ENCODE data around the gene BCL7C. TPM values are rescaled to one million over a fixed set of nuclear protein-coding genes. Genes with fewer than 3 reads are reported as not detected.

Gene BCL7C
- total and polyA plus RNA-seq, 2 of the 4 experiments (the other 2 are of a cell fraction): 32.3 to 34.9 TPM

DNA sequence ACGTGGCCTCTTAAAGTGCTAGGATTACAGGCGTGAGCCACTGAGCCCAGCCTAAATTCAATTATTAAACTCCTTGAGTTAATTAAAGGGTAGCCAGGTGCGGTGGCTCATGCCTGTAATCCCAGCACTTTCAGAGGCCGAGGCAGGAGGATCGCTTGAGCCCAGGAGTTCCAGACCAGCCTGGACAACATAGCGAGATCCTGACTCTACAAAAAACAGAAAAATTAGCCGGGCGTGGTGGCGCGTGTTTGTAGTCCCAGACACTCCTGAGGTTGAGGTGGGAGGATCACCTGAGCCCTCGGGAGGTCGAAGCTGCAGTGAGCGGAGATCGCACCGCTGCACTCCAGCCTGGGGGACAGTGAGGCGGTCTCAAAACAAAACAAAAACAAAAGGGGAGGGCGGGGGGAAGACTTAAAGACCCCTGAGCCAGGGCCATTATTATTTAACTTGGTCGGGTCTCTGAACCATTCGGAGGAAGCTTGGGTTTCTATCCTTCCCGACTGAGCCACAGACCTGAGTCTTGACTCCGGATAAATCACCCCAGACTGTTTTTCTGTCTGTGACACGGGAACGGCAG is 19.5 kb downstream of the BCL7C start (continued):
- TF ChIP-seq, protein P1, sequence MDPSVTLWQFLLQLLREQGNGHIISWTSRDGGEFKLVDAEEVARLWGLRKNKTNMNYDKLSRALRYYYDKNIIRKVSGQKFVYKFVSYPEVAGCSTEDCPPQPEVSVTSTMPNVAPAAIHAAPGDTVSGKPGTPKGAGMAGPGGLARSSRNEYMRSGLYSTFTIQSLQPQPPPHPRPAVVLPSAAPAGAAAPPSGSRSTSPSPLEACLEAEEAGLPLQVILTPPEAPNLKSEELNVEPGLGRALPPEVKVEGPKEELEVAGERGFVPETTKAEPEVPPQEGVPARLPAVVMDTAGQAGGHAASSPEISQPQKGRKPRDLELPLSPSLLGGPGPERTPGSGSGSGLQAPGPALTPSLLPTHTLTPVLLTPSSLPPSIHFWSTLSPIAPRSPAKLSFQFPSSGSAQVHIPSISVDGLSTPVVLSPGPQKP (IDR thresholded peaks at IDR 0.05; ENCODE audit: borderline replicate concordance, low read depth, low read length): no peak

DNA sequence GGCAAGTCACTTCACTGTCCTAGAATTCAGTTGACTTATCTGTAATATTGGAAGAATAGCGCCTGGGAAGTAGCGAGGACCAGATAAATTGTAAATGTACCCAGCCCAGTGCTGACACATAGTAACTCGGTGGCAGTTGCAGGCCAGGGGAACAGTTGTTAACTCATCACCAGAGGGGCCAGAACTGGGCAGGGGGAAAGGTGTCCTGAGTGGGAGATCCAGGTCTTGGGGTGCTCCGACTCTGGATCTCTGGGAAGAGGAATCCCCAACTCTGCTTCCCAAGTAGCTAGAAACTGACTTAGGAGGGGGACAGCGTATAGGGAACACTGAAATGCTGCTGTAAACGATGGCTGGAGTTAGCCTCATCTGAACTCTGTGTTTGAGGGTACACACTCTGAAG is 23.0 kb downstream of the BCL7C start:
- H2BK5ac ChIP-seq (ENCODE audit: low read depth, low read length, poor library complexity, severe bottlenecking): no peak overlapping the region
- H2AK9ac ChIP-seq (replicated peaks; ENCODE audit: low read depth, low read length, poor library complexity): no peak overlapping the region
- BruUV-seq (replicated peaks): no TSS peak
- no peak overlapping the region for H2AFZ ChIP-seq (replicated peaks; ENCODE audit: low read length, poor library complexity)
- no peak overlapping the region for H4K91ac ChIP-seq (ENCODE audit: insufficient read depth, low read depth, low read length)
- H3K27me3 ChIP-seq (ENCODE audit: control insufficient read depth, insufficient read depth, low read length): no peaks in the 10 kb centered on the region
- intact Hi-C loops (cut with micrococcal nuclease) (no loop called here), dilution Hi-C loops (cut with HindIII; ENCODE audit: low sequenced_read_pairs, unreplicated experiment) (no loop called here), in situ Hi-C loops (cut with MboI; ENCODE audit: low sequenced_read_pairs) (no loop called here)
- CTCF ChIA-PET: no interaction called here
- POLR2A ChIA-PET (ENCODE audit: unreplicated experiment): no interaction called here
- DNase-seq: no peak
- H4K5ac ChIP-seq (ENCODE audit: low read depth, low read length): no peak overlapping the region
- no peak overlapping the region for H3K9ac ChIP-seq (ENCODE audit: low read depth, low read length)
- no peak overlapping the region for H3K4me2 ChIP-seq (ENCODE audit: low read depth, low read length)
- no peak for ATAC-seq (ENCODE audit: low read depth)
- no peaks in the 10 kb centered on the region for H4K20me1 ChIP-seq (ENCODE audit: insufficient read depth, low read length)
- peaks cover 2% of the 10 kb centered on the region; the same call in 1 of the 2 replicates for H3K36me3 ChIP-seq (ENCODE audit: control insufficient read depth, insufficient read depth, low read length)
- H3K14ac ChIP-seq (replicated peaks; ENCODE audit: low read depth, low read length): no peak overlapping the region
- no peak overlapping the region for H3K23ac ChIP-seq (ENCODE audit: low read depth, low read length)
- peaks cover 11 to 35% of the 10 kb centered on the region in 2 experiments; a peak in 3 of 4 replicates for H3K79me1 ChIP-seq (ENCODE audit: low read depth in 1 of 2, low read length in 2 of 2)
- no peak overlapping the region for H2BK120ac ChIP-seq (ENCODE audit: low read depth, low read length)
- peaks cover 4% of the 10 kb centered on the region; the same call in 1 of the 2 replicates for H3K9me1 ChIP-seq (ENCODE audit: insufficient read depth, low read length)
- no peak overlapping the region for H3K18ac ChIP-seq (ENCODE audit: low read depth, low read length)
- H2BK15ac ChIP-seq (ENCODE audit: low read depth, low read length): no peak overlapping the region
- H3K4me1 ChIP-seq (ENCODE audit: control insufficient read depth, insufficient read depth, low read length): peaks cover 3% of the 10 kb centered on the region
- no peak overlapping the region for H3K4ac ChIP-seq (ENCODE audit: low read depth, low read length)
- H2BK20ac ChIP-seq (ENCODE audit: low read depth, low read length): no peak overlapping the region
- H3K9me3 ChIP-seq (ENCODE audit: control insufficient read depth, insufficient read depth, low read length): no peaks in the 10 kb centered on the region
- H2AK5ac ChIP-seq (ENCODE audit: low read depth, low read length): no peak overlapping the region
- no peak overlapping the region for H3K56ac ChIP-seq (ENCODE audit: extremely low read depth, insufficient read depth, low read length)
- WGBS, 2 experiments (ENCODE audit: extremely low coverage in 2 of 2, insufficient read length in 1 of 2): no CpG with 5 or more reads among the region's 6 CpGs
- H3K27ac ChIP-seq (ENCODE audit: insufficient read depth, low read length): no peak overlapping the region
- no peak overlapping the region for H4K8ac ChIP-seq (ENCODE audit: low read depth in 2 of 2, low read length in 2 of 2)
- H3K4me3 ChIP-seq (ENCODE audit: insufficient read depth, low read depth, low read length): no peak overlapping the region
- TF ChIP-seq BHLHE40 (IDR thresholded peaks at IDR 0.05; ENCODE audit: low read depth, low read length): no peak
- no peak for TF ChIP-seq RAD21 (IDR thresholded peaks at IDR 0.05; ENCODE audit: low read length)
- TF ChIP-seq MAZ (IDR thresholded peaks at IDR 0.05; ENCODE audit: borderline replicate concordance, low read depth, low read length): no peak
- TF ChIP-seq SMC3 (IDR thresholded peaks at IDR 0.05; ENCODE audit: low read depth, low read length): no peak
- TF ChIP-seq RCOR1 (IDR thresholded peaks at IDR 0.05; ENCODE audit: insufficient replicate concordance, low read length): no peak
- no peak for TF ChIP-seq POLR2A (IDR thresholded peaks at IDR 0.05; ENCODE audit: low read depth, low read length)
- TF ChIP-seq MXI1 (IDR thresholded peaks at IDR 0.05; ENCODE audit: borderline replicate concordance, low read depth, low read length): no peak
- TF ChIP-seq FOS (IDR thresholded peaks at IDR 0.05; ENCODE audit: low read depth, low read length): no peak
- TF ChIP-seq CEBPB (IDR thresholded peaks at IDR 0.05; ENCODE audit: low read depth, low read length): no peak
- TF ChIP-seq RFX5 (IDR thresholded peaks at IDR 0.05; ENCODE audit: low read depth, low read length): no peak
- TF ChIP-seq, protein P2, sequence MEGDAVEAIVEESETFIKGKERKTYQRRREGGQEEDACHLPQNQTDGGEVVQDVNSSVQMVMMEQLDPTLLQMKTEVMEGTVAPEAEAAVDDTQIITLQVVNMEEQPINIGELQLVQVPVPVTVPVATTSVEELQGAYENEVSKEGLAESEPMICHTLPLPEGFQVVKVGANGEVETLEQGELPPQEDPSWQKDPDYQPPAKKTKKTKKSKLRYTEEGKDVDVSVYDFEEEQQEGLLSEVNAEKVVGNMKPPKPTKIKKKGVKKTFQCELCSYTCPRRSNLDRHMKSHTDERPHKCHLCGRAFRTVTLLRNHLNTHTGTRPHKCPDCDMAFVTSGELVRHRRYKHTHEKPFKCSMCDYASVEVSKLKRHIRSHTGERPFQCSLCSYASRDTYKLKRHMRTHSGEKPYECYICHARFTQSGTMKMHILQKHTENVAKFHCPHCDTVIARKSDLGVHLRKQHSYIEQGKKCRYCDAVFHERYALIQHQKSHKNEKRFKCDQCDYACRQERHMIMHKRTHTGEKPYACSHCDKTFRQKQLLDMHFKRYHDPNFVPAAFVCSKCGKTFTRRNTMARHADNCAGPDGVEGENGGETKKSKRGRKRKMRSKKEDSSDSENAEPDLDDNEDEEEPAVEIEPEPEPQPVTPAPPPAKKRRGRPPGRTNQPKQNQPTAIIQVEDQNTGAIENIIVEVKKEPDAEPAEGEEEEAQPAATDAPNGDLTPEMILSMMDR (conservative IDR thresholded peaks at IDR 0.05; ENCODE audit: low read depth, low read length): no peak
- no peak for TF ChIP-seq CHD1 (IDR thresholded peaks at IDR 0.05; ENCODE audit: low read depth, low read length)
- TF ChIP-seq, protein P1 (IDR thresholded peaks at IDR 0.05; ENCODE audit: borderline replicate concordance, low read depth, low read length): no peak
- TF ChIP-seq MAFK (IDR thresholded peaks at IDR 0.05; ENCODE audit: low read depth, low read length): no peak
